T follicular helper cell (primary cell): ENCODE data around the gene FIBP.
"Not testable (repeated sequence)": the region's sequence is repeated elsewhere in the genome, so short reads cannot be mapped to it uniquely, and the experiment has no call there.

Experiments used
- DNase-seq: peaks from one replicate; pipeline ENCODE4 v3.0.0-alpha.2; 2020; ENCODE audit warnings: low read depth

Gene FIBP

DNA sequence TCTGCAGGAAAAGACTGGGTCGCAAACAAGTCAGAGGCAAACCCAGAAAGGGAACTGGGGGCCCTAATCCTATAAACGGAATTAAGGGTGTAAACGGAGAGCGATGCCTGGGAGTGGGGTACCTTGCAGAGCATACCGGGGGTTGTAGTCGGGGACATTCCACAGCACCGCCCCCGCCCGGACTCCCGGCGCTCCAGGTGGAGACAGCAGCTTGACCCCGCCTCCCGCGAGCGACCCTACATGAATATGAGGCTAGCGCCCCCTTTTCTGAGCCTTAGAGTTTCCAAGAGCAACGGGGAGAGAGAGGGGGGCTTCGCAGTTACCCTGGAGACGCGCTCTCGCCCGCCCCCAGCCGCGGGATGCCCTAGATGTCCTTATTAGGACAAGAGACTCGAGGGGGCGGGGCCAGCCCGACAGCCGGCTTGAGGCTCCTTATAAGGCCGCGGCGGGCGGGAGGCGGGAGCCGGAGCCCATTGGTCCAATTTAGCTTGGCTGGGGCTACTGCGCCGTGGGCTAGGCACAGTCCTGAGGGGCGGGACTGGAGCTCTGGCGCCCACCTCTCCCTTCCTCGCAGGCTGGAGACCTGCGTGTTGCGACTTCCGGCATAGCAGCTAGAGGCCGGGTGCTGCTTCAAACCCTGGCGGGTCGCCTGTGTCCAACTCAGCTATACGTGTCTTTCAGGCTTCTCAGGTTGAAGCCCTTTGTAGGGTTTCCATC lies 29.0 kb downstream of the FIBP start:
- DNase-seq: peak; percentile 92

- no peak for DNase-seq
These were observed 29.6 kb downstream of the FIBP start for GRCh38 chr11:65858681-65859087.

DNA sequence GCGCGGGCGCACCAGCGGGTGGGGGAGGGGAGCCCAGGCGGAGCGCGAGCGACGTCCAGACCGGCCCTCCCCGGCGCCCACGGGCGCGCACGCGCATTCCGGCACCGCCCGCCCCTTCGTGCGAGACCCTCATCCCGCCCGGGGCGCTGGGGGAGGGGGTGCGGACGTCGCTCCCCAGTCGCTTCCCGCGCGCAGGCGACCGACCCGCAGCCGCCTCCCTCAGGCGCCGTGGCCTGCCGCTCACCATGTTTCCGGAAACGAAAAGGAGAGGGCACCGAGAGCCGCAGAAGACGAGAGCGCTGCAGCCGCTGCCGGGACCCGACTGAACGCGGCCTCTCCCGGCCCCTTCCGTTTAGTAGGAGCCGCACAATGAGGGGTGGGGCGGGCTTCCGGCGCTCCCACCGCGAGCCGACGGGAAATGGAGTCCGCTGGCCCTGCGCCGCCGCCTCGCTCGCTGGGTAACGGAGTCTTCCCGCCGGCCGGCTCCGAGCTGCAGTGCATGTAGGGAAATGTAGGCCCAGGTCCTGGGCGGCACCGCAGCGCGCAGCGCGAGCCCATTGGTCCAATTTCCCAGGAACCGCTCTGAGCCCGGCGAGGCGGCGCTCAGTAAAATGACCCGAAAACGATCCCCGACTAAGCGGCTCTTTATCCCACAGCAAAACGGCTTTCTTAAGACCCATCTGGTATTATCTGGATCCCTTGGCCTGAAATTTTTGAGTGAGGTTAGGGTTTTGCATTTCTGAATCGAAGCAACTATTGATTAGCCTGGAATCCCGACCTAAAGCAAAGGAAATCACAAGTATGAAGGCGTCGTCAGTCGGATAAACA lies 30.2 kb downstream of the FIBP start, which contains the start of gene CFL1:
Gene CFL1, minus strand, starts transcription at position 328 of the 828 bp plus-strand sequence. Its CDS starts 81 bp downstream, at position 247.
- DNase-seq: peak; percentile 95

GRCh38 chr11:65857500-65857852 lies 30.8 kb downstream of the FIBP start:
- DNase-seq: peak; percentile 56

DNA sequence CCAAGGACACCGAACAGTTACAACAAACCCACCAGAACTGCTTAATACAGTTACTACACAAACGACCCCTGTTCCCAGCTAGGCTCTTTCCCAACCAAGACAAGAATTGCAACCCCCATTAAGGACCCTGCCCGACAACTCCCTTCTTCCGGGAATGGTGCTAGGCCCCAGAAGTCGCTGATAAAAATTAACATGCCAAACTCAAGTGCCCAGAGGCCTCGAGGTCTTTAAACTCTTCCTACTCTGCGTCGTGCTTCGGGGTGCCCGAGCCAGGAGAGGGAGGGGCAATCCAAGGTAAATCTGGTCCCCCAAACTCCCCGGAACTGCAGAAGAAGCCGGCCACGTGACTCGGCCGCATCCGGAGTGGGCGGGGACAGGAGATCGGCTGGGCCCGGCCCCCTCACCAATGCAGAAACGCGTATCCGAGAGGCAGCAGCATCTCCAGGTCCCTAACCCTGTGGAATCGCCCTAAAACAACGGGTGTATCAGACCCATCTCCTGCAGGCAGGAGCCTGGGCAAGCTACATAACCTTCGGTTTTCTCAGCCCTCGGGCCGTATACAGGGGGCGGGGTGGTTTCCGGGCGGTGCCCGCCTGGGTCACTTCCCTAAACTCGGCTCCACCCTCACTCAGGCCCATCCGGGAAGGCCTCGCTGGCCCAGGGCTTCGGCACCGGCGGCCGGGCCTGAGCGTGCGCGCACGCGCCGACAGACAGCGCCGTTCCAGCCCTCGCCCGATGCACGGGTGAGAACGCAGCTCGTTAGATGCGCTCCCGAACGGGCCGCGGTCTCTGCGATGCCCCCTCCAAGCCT lies 31.4 kb downstream of the FIBP start:
- peak; percentile 76 for DNase-seq

DNA sequence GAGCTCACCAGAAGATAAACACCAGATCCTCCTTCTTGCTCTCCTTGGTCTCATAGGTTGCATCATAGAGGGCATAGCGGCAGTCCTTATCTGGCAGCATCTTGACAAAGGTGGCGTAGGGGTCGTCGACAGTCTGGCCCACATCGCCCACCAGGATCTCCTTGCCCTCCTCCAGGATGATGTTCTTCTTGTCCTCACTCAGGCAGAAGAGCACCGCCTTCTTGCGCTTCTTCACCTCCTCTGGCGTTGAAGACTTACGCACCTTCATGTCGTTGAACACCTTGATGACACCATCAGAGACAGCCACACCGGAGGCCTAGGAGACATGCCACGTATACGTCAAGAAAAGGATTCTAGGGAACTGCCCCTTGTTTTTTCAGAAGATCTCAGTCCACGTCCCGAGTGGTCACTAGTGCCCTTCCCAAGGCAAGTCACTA lies 32.3 kb downstream of the FIBP start:
- no peak for DNase-seq

- no peak for DNase-seq
These were observed 33.1 kb downstream of the FIBP start for GRCh38 chr11:65854852-65855837.

DNA sequence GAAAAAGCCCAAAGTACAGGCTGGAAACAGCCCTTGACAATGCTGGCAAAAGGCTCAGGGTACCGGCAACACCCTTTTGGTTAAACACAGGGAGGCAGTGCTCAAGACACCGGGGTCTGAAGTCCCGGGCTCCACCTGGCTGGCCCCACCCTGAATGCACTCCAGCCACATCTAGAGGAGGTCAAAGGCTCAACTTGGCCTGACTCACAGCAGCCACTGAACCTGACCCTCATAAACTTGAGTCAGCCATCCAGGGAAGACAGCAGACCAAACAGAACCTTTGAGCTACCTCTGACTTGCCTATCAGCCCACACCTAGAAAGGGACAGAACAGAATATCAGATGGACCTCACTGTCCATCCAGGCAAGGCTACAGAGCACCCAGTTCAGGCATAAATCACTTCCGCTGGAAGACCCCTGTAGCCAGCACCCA lies 34.1 kb downstream of the FIBP start:
- DNase-seq: no peak

DNA sequence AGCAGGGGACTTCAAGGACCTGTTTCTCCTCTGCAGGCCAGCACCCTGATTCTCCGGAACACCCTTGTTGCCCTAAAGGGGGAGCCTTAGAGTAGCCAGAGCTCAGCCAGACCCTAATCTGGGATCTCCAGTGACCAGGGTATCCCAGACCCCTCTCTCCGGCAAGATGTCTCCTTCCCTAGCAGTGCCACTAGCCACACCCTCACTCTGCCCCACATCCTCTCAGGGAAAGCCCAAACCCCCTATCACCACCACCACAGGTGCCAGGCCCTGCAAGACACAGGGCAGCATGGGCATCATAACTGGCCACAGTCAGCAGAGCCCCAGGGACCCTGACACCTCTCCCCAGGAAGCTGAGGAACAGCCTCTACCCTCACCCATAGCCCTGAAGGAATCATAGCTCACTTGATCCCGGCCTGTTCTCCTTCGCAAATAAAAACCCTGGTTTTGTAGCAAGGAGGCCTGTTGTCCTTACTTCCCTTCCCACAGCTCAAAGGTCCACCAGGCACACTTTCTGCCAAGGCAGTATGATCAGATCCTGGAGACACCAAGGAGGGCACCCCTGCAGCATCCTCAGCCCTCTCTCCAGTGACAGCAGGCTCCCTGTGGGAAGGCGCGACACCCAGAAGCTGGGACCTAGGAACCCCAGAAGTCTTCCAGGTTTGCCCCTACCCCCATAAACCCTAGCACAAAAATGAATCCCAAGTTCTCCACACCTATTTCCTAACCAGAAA lies 34.9 kb downstream of the FIBP start:
- DNase-seq: no peak

DNA sequence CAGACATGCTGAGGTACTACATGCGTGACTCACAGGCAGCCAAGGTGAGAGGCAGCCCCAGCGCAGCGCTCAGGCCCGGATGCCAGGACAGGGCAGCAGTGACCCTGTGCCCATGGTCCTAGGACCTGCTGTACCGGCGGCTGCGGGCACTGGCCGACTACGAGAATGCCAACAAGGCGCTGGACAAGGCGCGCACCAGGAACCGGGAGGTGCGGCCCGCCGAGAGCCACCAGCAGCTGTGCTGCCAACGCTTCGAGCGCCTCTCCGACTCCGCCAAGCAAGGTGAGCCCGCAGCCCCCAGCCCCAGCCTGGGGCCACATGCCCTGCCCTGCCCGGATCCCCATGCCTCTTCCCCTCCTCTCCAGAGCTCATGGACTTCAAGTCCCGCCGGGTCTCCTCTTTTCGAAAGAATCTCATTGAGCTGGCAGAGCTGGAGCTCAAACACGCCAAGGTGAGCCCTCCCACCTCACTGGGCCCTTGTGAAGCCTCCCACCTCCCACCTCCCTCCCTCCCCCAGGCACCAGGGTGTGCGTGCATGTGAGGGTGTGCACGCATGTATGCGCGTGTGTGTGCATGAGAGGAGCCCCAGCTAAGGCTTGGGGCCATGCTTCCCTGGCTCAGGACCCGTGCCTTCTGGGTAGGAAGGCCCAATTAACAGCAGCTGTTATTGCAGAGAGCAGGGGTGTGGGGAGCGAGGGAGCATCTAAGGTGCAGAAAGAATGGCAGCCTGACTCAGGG lies 35.6 kb downstream of the FIBP start:
- DNase-seq: no peak

- DNase-seq: no peak
These were observed 36.3 kb downstream of the FIBP start for GRCh38 chr11:65851811-65852507.

- no peak for DNase-seq
These were observed 37.1 kb downstream of the FIBP start for GRCh38 chr11:65851083-65851579.

GRCh38 chr11:65850217-65851082 lies 37.8 kb downstream of the FIBP start:
- DNase-seq: no peak

DNA sequence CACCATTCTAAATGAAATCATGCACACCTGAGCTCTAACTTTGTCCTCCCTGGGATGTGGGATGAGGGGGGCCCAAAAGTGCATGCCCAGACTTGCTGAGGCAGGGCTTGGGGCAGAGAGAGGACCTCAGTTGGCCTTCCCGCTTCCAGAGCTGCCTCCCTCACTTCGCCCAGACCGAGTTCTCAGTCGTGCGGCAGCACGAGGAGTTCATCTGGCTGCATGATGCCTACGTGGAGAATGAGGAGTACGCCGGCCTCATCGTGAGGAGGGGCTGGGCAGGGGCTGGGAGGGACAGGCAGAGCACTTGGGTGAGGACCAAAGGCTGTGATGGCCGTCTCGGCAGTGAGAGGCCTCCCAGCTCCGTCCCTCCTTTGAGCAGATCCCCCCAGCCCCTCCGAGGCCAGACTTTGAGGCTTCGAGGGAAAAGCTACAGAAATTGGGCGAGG lies 38.5 kb downstream of the FIBP start:
- no peak for DNase-seq

DNA sequence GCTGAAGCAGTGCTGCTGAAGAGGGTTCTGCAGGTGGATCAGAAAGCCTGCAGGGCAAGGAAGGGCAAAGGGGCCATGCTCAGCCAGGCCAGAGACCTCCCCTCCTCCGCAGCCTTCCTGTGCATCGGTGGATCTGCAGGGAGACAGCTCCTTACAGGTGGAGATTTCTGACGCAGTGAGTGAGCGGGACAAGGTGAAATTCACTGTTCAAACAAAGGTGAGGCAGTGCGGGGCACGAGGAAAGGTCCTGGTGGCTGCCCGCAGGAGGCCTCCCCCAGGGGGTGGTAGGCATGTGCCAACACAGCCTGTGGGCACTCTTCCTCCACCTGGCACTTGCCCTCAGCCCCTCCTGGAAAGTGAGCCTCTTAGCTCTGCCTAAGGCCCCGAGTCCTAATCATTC lies 38.9 kb downstream of the FIBP start:
- no peak for DNase-seq

GRCh38 chr11:65848693-65849092 lies 39.6 kb downstream of the FIBP start:
- not testable (repeated sequence) for DNase-seq

- DNase-seq: no peak
These were observed 40.5 kb downstream of the FIBP start for GRCh38 chr11:65847746-65848145.
